OCI-LY1 (cell line): ENCODE data around the gene CTNNA3.

Source experiments
- H2AFZ ChIP-seq: fragments of 200-600 bp; sonication (generic), shearing (Covaris generic); 2 replicates; pipeline ENCODE4 v1.6.0; 2014; ENCODE audit warnings: antibody characterized with exemption, mild to moderate bottlenecking, low read length
- H3F3A ChIP-seq: fragments of 200-600 bp; sonication (generic), shearing (Covaris generic); 2 replicates; pipeline ENCODE4 v1.6.0; 2014; ENCODE audit warnings: mild to moderate bottlenecking, antibody characterized with exemption, low read length, moderate library complexity; ENCODE audit not compliant: insufficient read depth
- H3K27ac ChIP-seq: fragments of 200-600 bp; sonication (generic); 2 replicates; pipeline ENCODE4 v1.5.1; 2014; ENCODE audit warnings: low read length, mixed run types, mild to moderate bottlenecking, low read depth; ENCODE audit not compliant: poor library complexity, severe bottlenecking
- H3K27me3 ChIP-seq: fragments of 200-600 bp; sonication (generic); 2 replicates; pipeline ENCODE4 v1.6.0; 2014; ENCODE audit warnings: antibody characterized with exemption, mild to moderate bottlenecking, low read length, moderate library complexity; ENCODE audit not compliant: insufficient read depth
- H3K36me3 ChIP-seq: fragments of 200-600 bp; sonication (generic); 2 replicates; pipeline ENCODE4 v1.6.1; 2014; ENCODE audit warnings: mild to moderate bottlenecking, antibody characterized with exemption, low read length, moderate library complexity, mixed read lengths; ENCODE audit not compliant: insufficient read depth
- H3K4me1 ChIP-seq: fragments of 200-600 bp; sonication (generic); 2 replicates; pipeline ENCODE4 v1.5.1; 2014; ENCODE audit warnings: mild to moderate bottlenecking, low read length, moderate library complexity; ENCODE audit not compliant: insufficient read depth, severe bottlenecking
- H3K4me2 ChIP-seq: fragments of 200-600 bp; sonication (generic), shearing (Covaris generic); 2 replicates; pipeline ENCODE4 v1.6.1; 2014; ENCODE audit warnings: low read length
- H3K4me3 ChIP-seq: fragments of 200-600 bp; sonication (generic); 2 replicates; pipeline ENCODE4 v1.5.1; 2014; ENCODE audit warnings: low read length, low read depth, mild to moderate bottlenecking, mixed read lengths; ENCODE audit not compliant: poor library complexity, severe bottlenecking
- H3K79me2 ChIP-seq: fragments of 200-600 bp; shearing (Covaris generic); 2 replicates; pipeline ENCODE4 v1.6.1; 2016; ENCODE audit warnings: mixed run types, low read length, mixed read lengths; ENCODE audit not compliant: insufficient read depth
- H3K9ac ChIP-seq: fragments of 200-600 bp; sonication (generic), shearing (Covaris generic); 2 replicates; pipeline ENCODE4 v1.6.1; 2014; ENCODE audit warnings: mild to moderate bottlenecking, low read length, mixed read lengths
- H3K9me2 ChIP-seq: fragments of 200-600 bp; sonication (generic), shearing (Covaris generic); 2 replicates; pipeline ENCODE4 v1.6.1; 2014; ENCODE audit warnings: low read depth, mild to moderate bottlenecking, low read length, mixed read lengths
- H3K9me3 ChIP-seq: fragments of 200-600 bp; shearing (Covaris generic); 2 replicates; pipeline ENCODE4 v1.6.1; 2014; ENCODE audit warnings: low read length, mixed read lengths
- H4K20me1 ChIP-seq: fragments of 200-600 bp; sonication (generic), shearing (Covaris generic); 2 replicates; pipeline ENCODE4 v1.6.0; 2016; ENCODE audit warnings: mild to moderate bottlenecking, low read length; ENCODE audit not compliant: insufficient read depth
- CTCF ChIP-seq: fragments of 200-600 bp; sonication (generic), shearing (Covaris generic); IDR thresholded peaks from 2 replicates; pipeline ENCODE4 v1.5.1; 2017; ENCODE audit warnings: mild to moderate bottlenecking, antibody characterized with exemption, low read length, moderate library complexity, mixed read lengths
- EZH2 ChIP-seq: fragments of 200-600 bp; sonication (generic), shearing (Covaris generic); IDR thresholded peaks from 2 replicates; pipeline ENCODE4 v1.8.0; 2017; ENCODE audit warnings: borderline replicate concordance, mixed run types, mild to moderate bottlenecking, antibody characterized with exemption, low read length, moderate library complexity, mixed read lengths

CTNNA3 gene

DNA sequence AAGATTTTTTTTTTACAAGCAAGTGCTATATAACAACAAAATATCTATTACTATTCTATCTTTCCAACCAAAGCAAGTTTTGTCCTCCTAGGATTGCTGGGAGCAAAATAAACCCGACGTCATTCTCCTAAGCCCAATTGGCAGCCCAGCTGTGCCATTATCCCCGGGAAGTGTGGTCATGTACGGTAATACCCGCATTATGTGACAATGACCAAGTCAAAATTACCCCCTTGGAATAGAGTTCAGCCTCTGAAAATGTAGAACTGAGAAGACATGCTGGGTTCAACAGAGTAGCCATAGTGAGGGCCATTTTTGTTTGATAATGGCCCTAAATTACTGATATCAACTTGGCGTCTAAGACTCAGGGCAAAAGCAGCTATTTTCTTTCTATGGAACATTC, 554.7 kb downstream of the CTNNA3 start:
- Histone ChIP-seq H3K4me3 (no peak overlapping the region), H3K27me3 (no peaks in the 10 kb centered on the region), H2AFZ (no peak overlapping the region), H3K9me2 (no peaks in the 10 kb centered on the region), H3K27ac (no peak overlapping the region), H3F3A (no peaks in the 10 kb centered on the region), H3K4me1 (no peaks in the 10 kb centered on the region), H4K20me1 (no peaks in the 10 kb centered on the region), H3K4me2 (no peak overlapping the region), H3K9me3 (no peaks in the 10 kb centered on the region), H3K9ac (no peak overlapping the region), H3K36me3 (no peaks in the 10 kb centered on the region), H3K79me2 (no peaks in the 10 kb centered on the region)
- TF ChIP-seq CTCF = no peak
- no peak for TF ChIP-seq EZH2

- TF ChIP-seq EZH2 = no peak
- TF ChIP-seq CTCF = no peak
- no peaks in the 10 kb centered on the region for H3K36me3 ChIP-seq
- H3K27me3 ChIP-seq = no peaks in the 10 kb centered on the region
- no peak overlapping the region for H3K4me3 ChIP-seq
- H3K4me2 ChIP-seq = no peak overlapping the region
- no peaks in the 10 kb centered on the region for H4K20me1 ChIP-seq
- no peak overlapping the region for H3K27ac ChIP-seq
- H2AFZ ChIP-seq = no peak overlapping the region
- no peaks in the 10 kb centered on the region for H3K79me2 ChIP-seq
- H3K4me1 ChIP-seq = no peaks in the 10 kb centered on the region
- no peaks in the 10 kb centered on the region for H3F3A ChIP-seq
- H3K9me3 ChIP-seq = no peaks in the 10 kb centered on the region
- no peak overlapping the region for H3K9ac ChIP-seq
- H3K9me2 ChIP-seq = no peaks in the 10 kb centered on the region
These were observed 555.4 kb downstream of the CTNNA3 start for GRCh38 chr10:67140641-67141040.

DNA sequence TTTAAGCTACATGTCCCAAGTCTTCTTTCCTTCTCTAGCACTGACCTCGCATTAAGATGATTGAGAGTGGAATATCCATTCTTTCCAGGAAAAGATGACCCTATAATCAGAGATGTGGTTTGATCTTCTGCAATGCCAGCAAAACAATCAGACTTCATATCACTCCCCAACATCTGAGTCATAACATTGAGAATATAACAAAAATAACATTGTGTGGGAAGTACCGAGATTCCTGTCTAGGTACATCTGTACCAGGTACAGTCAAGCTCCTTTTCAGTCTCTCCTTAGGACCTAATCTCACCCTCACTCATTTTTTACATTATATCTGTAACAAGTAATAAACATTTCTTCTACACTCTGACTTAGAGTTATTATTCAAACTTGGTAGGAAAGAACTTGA, 568.6 kb downstream of the CTNNA3 start:
- H4K20me1 ChIP-seq = no peaks in the 10 kb centered on the region
- no peaks in the 10 kb centered on the region for H3K4me1 ChIP-seq
- H2AFZ ChIP-seq = no peak overlapping the region
- no peaks in the 10 kb centered on the region for H3K9me2 ChIP-seq
- no peak overlapping the region for H3K4me3 ChIP-seq
- H3K9ac ChIP-seq = no peak overlapping the region
- no peak overlapping the region for H3K27ac ChIP-seq
- no peaks in the 10 kb centered on the region for H3K27me3 ChIP-seq
- TF ChIP-seq EZH2 (no peak), CTCF (no peak)
- no peaks in the 10 kb centered on the region for H3K36me3 ChIP-seq
- H3F3A ChIP-seq = no peaks in the 10 kb centered on the region
- no peaks in the 10 kb centered on the region for H3K79me2 ChIP-seq
- H3K9me3 ChIP-seq = no peaks in the 10 kb centered on the region
- H3K4me2 ChIP-seq = no peak overlapping the region
